ENCODE measurements around the gene TTC28. TPM values are rescaled to one million over a fixed set of nuclear protein-coding genes. Genes with fewer than 3 reads are reported as not detected.

Gene TTC28
- total and polyA plus RNA-seq, 10 of the 15 experiments (the other 5 are each of a cell fraction or from before 2014, with no cell fraction given): 0.15 to 8.4 (median 1.4) TPM

- CTCF ChIA-PET: no interaction called here
- RAD21 ChIA-PET (ENCODE audit: unreplicated experiment): no interaction called here
- BruUV-seq (replicated peaks): no TSS peak
- H2AFZ ChIP-seq (ENCODE audit: control insufficient read depth, low read depth, low read length): no peak overlapping the region
- no peaks in the 10 kb centered on the region for H3K79me2 ChIP-seq (ENCODE audit: control insufficient read depth, insufficient read depth, low read length)
- H3K4me1 ChIP-seq (ENCODE audit: control insufficient read depth, insufficient read depth, low read length): no peaks in the 10 kb centered on the region
- DNase-seq (ENCODE audit: low read depth, low spot score) (no peak), ATAC-seq (no peak), FAIRE-seq (no peak)
- H3K9me3 ChIP-seq (replicated peaks; ENCODE audit: control insufficient read depth, insufficient read depth, low read length): no peaks in the 10 kb centered on the region
- H3K4me2 ChIP-seq (ENCODE audit: control insufficient read depth, insufficient read depth): no peak overlapping the region
- no peaks in the 10 kb centered on the region for H3K27me3 ChIP-seq (replicated peaks in 1 of 2; ENCODE audit: control insufficient read depth in 2 of 2, insufficient read depth in 2 of 2, low read length in 1 of 2)
- SMC1A ChIA-PET (ENCODE audit: uncharacterized antibody, unreplicated experiment): no interaction called here
- POLR2A ChIA-PET: no interaction called here
- intact Hi-C loops (cut with micrococcal nuclease; ENCODE audit: unreplicated experiment) (no loop called here), in situ Hi-C loops (cut with MboI) (no loop called here)
- H3K27ac ChIP-seq (ENCODE audit: control insufficient read depth, insufficient read depth): no peak overlapping the region
- H3K36me3 ChIP-seq (ENCODE audit: control insufficient read depth in 2 of 2, insufficient read depth in 2 of 2, low read length in 1 of 2): no peaks in the 10 kb centered on the region
- WGBS (ENCODE audit: insufficient coverage, insufficient replicate concordance, low lambda C conversion rate, missing lambda C conversion rate): 40% methylated on average over 1 of the region's 1 CpG
- H3K4me3 ChIP-seq: no peak overlapping the region
- TF ChIP-seq MEF2A (IDR thresholded peaks at IDR 0.05; ENCODE audit: insufficient read depth, low read depth, low read length) (no peak), POU2F2 (IDR thresholded peaks at IDR 0.05; ENCODE audit: borderline replicate concordance, low read depth, low read length) (no peak), EP300 (IDR thresholded peaks at IDR 0.05; ENCODE audit: borderline replicate concordance in 1 of 2, control insufficient read depth in 1 of 2, low read depth in 2 of 2, low read length in 2 of 2) (no peak), SP1 (IDR thresholded peaks at IDR 0.05; ENCODE audit: low read depth, low read length) (no peak), NFYB (IDR thresholded peaks at IDR 0.05; ENCODE audit: insufficient read depth, low read depth, low read length) (no peak), SIX5 (IDR thresholded peaks at IDR 0.05; ENCODE audit: low read depth, low read length, severe bottlenecking) (no peak), ZSCAN29 (IDR thresholded peaks at IDR 0.05) (no peak), CBX3 (IDR thresholded peaks at IDR 0.05; ENCODE audit: borderline replicate concordance, low read depth) (no peak), CREB1 (IDR thresholded peaks at IDR 0.05; ENCODE audit: low read depth) (no peak), RAD21 (IDR thresholded peaks at IDR 0.05; ENCODE audit: insufficient read depth, low read depth, low read length) (no peak), USF1 (IDR thresholded peaks at IDR 0.05; ENCODE audit: borderline replicate concordance, extremely low read length, insufficient read depth, low read depth, low read length) (no peak), NKRF (conservative IDR thresholded peaks at IDR 0.05) (no peak), MXI1 (IDR thresholded peaks at IDR 0.05; ENCODE audit: low read depth, low read length) (no peak), NR2F1 (conservative IDR thresholded peaks at IDR 0.05) (no peak), E2F8 (IDR thresholded peaks at IDR 0.05; ENCODE audit: low read depth, partially characterized antibody) (no peak), CEBPB (IDR thresholded peaks at IDR 0.05; ENCODE audit: borderline replicate concordance in 1 of 2, low read depth in 2 of 2, low read length in 2 of 2) (no peak), BACH1 (IDR thresholded peaks at IDR 0.05; ENCODE audit: borderline replicate concordance) (no peak)
- no peak overlapping the region for H3K9ac ChIP-seq (ENCODE audit: control insufficient read depth, insufficient read depth, low read length)
- H4K20me1 ChIP-seq (ENCODE audit: control insufficient read depth, insufficient read depth): no peaks in the 10 kb centered on the region
Observed at GRCh38 chr22:28484662-28485061, 195.0 kb downstream of the TTC28 start.

Data from GM12878 (cell line).